Epithelial cell of esophagus (primary cell): ENCODE measurements around the gene ADGRL1.
A peak's percentile ranks its signal among the peaks of the same experiment; 100 is the strongest.

ENCODE experiments used
- DNase-seq: peaks from one replicate; pipeline ENCODE4 v3.0.0; 2010; ENCODE audit warnings: low read depth
- H3K4me3 ChIP-seq: 2 replicates; pipeline ENCODE4 v1.5.1; 2011; ENCODE audit warnings: mild to moderate bottlenecking, low read length, control low read depth
- CTCF ChIP-seq: IDR thresholded peaks from 2 replicates; pipeline ENCODE4 v1.5.1; 2011; ENCODE audit warnings: low read depth, mild to moderate bottlenecking, low read length, control low read depth, inconsistent platforms; ENCODE audit not compliant: insufficient read depth; ENCODE audit errors: missing control alignments

The ADGRL1 gene

GRCh38 chr19:14107581-14108461 is 98.1 kb downstream of the ADGRL1 start:
- no peak for TF ChIP-seq CTCF
- DNase-seq = no peak
- no peak overlapping the region for H3K4me3 ChIP-seq

- no peak overlapping the region for H3K4me3 ChIP-seq
- no peak for DNase-seq
- no peak for TF ChIP-seq CTCF
These were observed 99.1 kb downstream of the ADGRL1 start for GRCh38 chr19:14106840-14107239.

GRCh38 chr19:14105680-14106079 is 100.3 kb downstream of the ADGRL1 start:
- DNase-seq = no peak
- TF ChIP-seq CTCF = no peak
- H3K4me3 ChIP-seq = no peak overlapping the region

- no peak for TF ChIP-seq CTCF
- H3K4me3 ChIP-seq = no peak overlapping the region
- no peak for DNase-seq
These were observed 102.7 kb downstream of the ADGRL1 start for GRCh38 chr19:14103310-14103709.

GRCh38 chr19:14102756-14103155 is 103.2 kb downstream of the ADGRL1 start:
- no peak for TF ChIP-seq CTCF
- no peak overlapping the region for H3K4me3 ChIP-seq
- no peak for DNase-seq

GRCh38 chr19:14102102-14102696 is 103.8 kb downstream of the ADGRL1 start:
- peak; percentile 32 for DNase-seq
- no peak for TF ChIP-seq CTCF
- no peak overlapping the region for H3K4me3 ChIP-seq
